ENCODE measurements around the gene ITGA2B.
"Not testable (repeated sequence)": the region's sequence is repeated elsewhere in the genome, so short reads cannot be mapped to it uniquely, and the experiment has no call there.

The ITGA2B gene

GRCh38 chr17:44390250-44390870 lies 911 bp upstream of the ITGA2B start:
- DNase-seq (ENCODE audit: low read depth in 2 of 2) = no peak

GRCh38 chr17:44389723-44390202 lies 314 bp upstream of the ITGA2B start:
- DNase-seq (ENCODE audit: low read depth in 2 of 2) = no peak

DNA sequence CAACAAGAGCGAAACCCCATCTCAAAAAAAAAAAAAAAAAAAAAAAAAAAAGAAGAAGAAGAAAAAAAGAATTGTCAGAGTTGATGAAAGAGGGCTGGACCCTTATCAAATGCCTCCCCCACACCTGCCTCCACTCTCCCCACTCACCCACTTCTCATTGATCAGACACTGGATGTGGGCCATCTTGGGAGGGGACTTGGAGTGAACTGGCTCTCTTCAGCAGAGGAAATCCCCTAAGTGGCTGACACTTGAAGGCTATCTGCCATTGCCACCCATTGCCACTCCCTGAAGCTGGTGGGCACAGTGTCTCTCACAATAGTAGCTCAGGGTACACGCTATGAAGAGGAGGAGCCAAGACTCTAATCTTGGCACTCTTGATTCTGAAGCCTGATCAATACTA lies 1.6 kb downstream of the ITGA2B start:
- no peak for DNase-seq (ENCODE audit: low read depth in 2 of 2)

- DNase-seq (ENCODE audit: low read depth in 2 of 2) = no peak
Observed at GRCh38 chr17:44386182-44386525, 3.3 kb downstream of the ITGA2B start.

DNA sequence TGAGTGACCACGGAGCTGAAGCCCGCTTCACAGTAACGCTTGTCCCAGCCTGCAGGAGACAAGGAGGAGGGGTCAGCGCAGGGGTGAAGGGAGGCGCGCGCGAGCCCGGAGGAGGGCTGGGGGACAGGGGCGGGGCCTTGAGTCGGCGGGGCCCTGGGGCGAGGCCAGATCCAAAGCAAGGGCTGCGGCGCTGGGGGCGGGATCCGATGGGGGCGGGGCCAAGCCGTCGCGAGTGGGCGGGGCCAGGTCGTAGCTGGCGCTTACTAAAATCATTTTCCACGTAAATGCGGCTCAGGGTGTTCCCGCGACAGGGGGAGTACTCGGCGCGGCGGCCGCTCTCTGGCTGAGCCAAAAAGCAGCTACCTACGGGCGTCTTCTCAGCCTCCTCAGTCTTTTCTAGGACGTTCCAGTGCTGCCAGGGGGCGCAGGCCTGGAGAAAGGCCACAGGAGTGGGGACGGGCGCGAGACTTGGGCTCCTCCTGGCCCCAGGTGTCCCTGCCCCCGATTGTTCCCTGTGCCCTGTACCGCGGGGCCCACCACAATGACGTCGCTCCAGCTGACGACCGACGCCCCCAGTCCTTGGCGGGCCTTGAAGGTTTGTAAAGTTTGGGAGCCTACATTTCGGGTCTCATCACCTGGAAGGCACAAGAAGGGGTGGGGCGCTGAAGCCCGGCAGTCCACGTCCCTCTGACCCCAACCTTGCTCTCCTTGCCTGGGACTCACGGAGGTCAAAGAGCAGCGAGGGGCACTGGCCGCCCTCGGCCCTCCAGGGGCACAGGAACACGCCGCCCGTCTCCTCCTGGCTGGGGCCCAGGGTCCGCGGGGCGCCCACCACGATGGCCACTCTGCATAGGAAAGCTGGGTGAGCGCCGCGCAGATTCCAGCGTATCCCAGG lies 3.9 kb downstream of the ITGA2B start:
- peak; percentile 75 to 76 for DNase-seq (ENCODE audit: low read depth in 2 of 2)

DNA sequence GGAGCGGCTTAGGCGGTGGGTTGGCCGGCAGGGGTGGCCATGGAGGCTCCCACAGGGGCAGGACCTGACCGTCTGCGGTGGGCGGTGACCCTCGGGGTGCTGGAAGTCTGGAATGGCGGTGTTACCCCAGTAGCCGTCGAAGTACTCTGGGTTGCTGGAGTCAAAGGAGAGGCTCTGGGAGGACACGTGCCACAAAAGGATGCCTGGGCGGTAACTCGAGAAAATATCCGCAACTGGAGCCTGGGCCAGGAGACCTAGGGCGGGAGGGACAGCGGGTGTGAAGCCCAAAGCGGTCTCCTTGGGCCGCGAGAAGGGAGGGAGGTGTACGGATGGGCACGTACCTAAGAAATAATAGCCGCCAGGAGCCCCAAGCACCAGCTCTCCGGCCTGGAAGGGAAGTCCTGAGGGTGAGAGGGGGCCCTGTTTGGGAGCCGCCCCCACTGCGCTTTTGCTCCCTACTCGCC lies 4.6 kb downstream of the ITGA2B start:
- DNase-seq (ENCODE audit: low read depth in 2 of 2) = no peak

DNA sequence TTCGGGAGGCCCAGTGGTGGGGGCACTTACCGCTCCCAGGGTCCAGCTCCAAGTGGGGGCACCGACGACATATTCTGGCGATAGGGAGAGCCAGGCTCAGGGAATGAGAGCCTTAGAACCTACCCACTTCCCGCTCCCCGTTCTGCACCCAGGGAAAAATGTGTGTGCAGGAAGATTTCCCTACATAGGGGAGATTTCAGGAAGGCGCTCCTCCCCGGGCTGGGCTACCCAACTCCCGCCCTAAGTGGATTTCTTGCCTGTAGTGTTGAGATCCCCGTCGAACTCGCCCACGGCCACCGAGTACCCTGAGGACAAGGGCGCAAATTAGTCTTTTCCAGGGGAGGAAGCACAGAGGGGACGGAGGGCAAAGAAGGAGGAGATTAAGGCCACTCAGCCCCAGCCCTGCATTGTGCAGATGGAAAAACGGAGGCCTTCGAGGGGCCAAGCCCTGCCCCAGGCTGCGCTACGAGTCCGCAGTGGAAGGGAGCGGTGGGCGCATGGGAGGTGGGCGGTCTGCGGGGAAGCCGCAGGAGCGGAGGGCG lies 5.1 kb downstream of the ITGA2B start:
- DNase-seq (ENCODE audit: low read depth in 2 of 2) = no peak

GRCh38 chr17:44383861-44384260 lies 5.6 kb downstream of the ITGA2B start:
- DNase-seq (ENCODE audit: low read depth in 2 of 2) = no peak

DNA sequence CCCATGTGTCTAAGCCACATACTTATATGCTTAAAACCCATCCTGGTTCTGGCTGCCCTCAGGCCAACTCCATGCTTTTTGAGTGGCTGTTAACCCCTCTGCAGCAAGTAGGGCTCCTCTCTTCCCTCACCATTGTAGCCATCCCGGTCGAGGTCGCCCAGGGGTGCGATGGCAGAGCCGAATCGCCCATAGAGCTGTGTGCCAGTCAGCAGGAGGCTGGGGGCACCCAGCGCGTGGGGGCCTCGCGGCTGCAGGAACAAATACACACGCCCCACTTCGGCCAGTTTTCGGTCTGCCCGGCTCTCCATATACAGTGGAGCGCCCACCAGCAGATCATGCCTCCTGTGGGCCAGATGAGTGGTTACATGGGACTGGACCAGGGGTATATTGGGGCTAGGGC lies 6.1 kb downstream of the ITGA2B start:
- no peak for DNase-seq (ENCODE audit: low read depth in 2 of 2)

- no peak for DNase-seq (ENCODE audit: low read depth in 2 of 2)
Observed at GRCh38 chr17:44382917-44383316, 6.5 kb downstream of the ITGA2B start.

DNA sequence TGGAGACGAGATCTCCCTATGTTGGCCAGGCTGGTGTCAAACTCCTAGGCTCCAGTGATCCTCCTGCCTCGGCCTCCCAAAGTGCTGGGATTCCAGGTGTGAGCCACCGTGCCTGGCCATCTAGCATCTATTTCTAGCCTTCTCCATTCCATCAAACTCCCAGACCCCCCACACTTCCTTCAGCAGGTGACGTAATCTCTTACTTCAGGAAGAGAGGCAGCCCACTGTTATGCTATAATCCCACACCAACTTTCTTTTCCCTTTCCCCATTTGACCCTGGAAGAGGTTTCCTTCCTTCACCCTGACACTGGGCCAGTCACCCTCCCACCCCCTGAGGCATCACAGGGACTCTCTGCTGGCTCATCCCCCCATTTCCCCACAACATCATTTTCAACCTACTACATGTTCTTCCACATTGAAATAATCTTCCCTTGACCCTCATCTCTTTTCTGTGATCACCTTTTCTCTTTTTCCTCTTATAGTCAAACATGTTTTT lies 7.6 kb downstream of the ITGA2B start:
- no peak for DNase-seq (ENCODE audit: low read depth in 2 of 2)

DNA sequence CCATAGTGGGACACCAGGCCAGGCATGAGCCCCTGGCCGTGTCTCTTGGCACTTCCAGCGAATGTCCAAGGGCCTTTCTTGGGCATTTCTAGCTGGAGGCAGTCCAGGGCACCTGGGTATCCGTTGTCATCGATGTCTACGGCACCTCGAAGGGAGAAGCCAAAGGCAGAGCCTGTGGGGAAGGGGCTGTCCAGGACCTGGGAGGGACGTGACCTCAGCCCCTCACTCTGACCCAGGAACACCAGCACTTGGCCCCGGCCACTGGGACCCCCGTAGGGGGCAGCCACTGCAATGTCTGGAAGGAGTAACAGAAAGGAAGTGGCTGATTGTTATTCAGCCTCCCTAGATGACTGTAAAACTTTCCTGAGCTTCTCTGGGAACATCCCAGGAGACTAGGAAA lies 8.7 kb downstream of the ITGA2B start:
- no peak for DNase-seq (ENCODE audit: low read depth in 2 of 2)

DNA sequence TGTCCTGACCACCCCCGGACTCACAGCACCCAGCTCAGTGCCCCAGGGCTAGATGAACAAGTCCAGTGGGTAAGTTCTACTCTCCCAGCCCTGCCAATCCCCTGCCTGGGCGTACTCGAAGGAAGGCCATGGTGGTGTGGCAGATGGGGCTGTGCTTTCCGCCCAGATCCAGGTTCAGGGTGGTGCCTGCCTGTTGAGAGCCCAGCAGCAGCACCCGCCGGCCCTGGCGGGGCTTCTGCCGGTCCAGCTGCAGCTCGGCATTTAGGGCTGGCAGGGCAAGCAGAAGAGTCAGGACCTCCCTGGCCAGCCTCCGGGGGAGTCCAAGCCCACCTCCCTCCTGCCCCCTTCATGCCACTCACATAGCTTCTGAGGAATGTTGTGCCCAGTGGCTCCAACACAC lies 9.6 kb downstream of the ITGA2B start:
- no peak for DNase-seq (ENCODE audit: low read depth in 2 of 2)

DNA sequence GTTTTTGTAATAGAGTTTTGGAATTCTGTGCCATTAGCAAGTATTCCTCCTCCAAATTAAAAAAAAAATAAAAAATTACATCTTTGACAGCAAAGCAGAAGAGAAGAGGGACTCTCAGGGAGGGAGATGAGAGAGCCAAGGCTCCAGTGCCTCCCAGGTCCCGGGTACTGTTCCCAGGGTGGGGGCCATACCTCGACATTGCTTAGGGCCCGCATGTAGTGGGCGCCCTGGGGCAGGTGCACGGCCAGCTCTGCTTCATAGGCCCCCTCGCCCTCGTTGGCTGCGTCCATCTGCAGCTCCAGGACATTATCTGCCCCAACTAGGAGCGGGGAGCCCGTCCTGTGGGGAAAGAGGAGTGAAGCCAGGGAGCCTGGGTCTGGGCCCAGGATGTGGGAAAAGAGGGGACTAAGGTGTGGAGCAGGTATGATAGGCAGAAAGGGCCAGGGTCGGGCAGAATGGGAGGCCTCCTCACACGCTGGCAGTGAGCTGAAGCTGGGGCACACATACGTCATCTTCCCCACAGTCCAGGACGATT lies 11.2 kb downstream of the ITGA2B start:
- DNase-seq (ENCODE audit: low read depth in 2 of 2) = no peak

- no peak for DNase-seq (ENCODE audit: low read depth in 2 of 2)
Observed at GRCh38 chr17:44376779-44377178, 12.7 kb downstream of the ITGA2B start.

GRCh38 chr17:44376124-44376523 lies 13.3 kb downstream of the ITGA2B start:
- DNase-seq (ENCODE audit: low read depth in 2 of 2) = no peak

DNA sequence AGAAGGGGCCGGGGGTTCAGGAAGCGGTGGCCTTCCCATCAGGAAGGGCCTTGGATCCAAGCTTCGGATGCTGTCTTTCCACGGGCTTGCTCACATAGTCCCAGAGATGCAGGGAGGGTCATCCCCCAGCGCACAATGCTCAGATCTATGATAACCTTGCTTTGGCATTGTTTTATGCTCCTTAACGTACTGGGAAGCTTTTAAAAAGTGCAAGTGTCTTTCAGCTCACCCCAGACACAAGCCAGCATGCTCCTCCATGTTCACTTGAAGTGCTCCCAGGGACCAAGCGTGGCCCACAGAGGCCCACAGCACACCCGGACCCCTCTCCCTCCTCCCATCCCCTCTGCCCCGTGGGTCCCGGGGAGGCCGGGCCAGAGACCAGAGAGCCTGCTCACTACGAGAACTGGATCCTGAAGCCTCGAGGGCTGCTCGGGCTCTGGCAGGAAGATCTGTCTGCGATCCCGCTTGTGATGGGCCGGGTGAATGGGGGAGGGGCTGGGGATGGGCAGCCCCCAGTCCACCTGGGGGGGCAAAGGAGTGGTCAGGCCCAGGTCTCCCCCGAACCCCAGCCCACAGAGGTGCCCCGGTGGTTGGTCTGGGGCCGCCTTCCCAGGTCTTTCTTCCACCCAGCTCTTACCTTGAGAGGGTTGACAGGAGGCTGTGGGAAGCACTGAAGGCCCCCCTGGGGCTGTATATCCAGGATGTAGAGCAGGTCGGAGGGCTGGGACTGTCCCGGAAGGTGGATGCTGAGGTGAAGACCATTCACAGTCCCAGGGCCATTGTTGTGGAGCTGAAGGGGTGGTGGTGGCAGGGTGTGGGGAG lies 14.0 kb downstream of the ITGA2B start:
- no peak for DNase-seq (ENCODE audit: low read depth in 2 of 2)

DNA sequence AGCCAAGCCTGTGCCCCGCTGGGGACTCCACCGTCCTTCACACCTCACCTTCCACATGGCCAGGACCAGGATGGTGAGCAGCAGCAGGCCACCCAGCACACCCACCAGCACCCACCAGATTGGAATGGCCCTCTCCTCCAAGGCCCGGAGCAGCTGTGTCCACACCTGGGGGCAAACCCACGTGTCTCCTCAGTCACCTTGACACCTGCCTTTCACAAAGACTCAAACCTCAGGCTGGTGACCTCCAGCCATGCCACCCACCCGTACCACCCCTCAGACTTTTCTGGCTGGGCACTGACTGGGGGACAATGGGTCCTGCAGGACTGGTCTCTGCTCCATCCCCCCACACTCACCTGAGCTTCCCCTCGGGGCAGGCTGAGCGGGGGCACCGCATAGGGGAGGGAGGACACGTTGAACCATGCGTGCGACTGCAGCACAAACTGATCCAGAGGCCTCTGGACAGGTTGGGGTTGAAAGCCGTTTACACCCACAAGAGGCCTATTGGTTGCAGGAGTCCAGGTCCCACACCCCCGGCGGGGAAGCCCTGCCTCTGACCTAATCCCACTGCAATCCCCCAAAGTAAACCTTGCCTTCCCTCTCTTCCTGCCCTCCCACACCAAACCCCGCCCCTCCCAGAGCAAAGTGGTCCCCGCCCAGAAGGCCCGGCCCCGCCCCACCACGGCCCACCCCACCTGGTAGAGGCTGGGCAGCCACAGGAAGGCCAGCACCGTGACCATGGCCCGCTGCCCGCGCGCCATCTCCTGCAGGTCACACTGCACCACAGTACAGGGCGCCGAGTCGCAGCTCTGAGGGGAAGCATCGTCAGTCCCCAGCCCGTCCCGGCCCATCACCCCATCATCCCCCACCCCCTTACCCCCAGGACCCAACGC lies 14.9 kb downstream of the ITGA2B start:
- DNase-seq (ENCODE audit: low read depth in 2 of 2) = no peak

- DNase-seq (ENCODE audit: low read depth in 2 of 2) = no peak
Observed at GRCh38 chr17:44372036-44372435, 17.4 kb downstream of the ITGA2B start.

DNA sequence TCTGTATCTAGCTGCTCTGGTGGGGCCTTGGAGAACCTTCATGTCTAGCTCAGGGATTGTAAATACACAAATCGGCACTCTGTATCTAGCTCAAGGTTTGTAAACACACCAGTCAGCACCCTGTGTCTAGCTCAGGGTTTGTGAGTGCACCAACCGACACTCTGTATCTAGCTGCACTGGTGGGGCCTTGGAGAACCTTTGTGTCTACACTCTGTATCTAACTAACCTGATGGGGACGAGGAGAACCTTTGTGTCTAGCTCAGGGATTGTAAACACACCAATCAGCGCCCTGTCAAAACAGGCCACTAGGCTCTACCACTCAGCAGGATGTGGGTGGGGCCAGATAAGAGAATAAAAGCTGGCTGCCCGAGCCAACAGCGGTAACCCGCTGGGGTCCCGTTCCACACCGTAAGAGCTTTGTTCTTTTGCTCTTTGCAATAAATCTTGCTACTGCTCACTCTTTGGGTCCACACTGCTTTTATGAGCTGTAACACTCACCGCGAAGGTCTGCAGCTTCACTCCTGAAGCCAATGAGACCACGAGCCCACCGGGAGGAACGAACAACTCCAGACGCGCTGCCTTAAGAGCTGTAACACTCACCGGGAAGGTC lies 19.9 kb downstream of the ITGA2B start:
- not testable (repeated sequence) for DNase-seq (ENCODE audit: low read depth in 2 of 2)
